ENCODE measurements around the gene CD82.
"Not testable (repeated sequence)": the region's sequence is repeated elsewhere in the genome, so short reads cannot be mapped to it uniquely, and the experiment has no call there.

Gene CD82

DNA sequence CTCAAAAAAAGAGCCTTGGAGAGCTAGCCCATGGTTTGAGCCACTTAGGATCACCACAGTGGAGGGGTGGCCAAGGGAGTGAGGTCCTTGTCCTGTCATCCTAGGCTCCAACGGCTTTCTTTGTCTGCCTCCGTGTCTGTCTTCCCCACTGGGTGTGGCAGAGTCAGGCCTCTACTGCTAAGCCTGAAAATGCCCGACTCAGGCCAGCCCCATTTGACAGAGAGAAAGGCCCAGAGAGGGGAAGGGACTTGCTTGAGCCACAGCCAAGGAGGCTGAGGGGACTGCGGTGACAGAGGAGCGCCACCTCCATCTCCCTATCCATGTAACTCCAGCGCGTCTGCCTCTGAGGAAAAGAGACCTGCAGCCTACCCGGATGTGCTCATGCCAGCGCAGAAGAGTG, 27.8 kb upstream of the CD82 start:
- no peak for DNase-seq
- no peak for TF ChIP-seq CTCF (IDR thresholded peaks at IDR 0.05; ENCODE audit: low read depth, low read length)

DNA sequence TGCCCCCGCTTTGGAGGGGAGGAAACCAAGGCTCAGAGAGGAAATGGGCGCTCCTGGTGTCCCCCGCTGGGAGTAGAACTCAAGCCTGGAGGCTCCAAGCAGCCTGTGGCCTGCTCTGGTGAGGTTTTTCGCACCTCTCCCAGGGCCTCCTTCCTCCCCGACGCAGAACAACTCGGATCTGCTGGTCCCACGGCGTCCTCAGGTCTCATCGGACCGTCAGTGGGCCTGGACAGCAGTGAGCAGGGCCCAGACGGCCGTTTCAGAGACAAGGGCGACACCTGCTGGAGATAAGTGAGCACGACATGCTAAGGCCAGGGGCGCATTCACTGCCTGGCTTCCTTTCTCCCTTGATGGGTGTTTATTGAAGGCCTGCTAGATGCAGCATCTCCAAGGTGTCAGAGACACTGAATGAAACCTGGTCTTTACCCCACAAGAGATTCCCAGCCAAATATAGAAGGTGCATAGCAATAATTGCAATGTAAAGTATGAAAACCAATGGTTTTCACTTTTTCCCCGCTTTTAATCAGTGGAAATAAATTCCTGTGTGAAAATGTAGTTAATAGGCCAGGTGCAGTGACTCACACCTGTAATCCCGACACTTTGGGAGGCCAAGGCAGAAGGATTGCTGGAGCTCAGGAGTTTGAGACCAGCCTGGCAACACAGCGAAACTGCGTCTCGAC, 26.9 kb upstream of the CD82 start:
- H3K27me3 ChIP-seq (ENCODE audit: insufficient read depth, low read depth, severe bottlenecking), result peaks cover 17% of the 10 kb centered on the region
- H3K9me3 ChIP-seq (ENCODE audit: severe bottlenecking), result no peaks in the 10 kb centered on the region
- H3K36me3 ChIP-seq, result no peaks in the 10 kb centered on the region
- no peak overlapping the region for H3K27ac ChIP-seq
- H3K4me3 ChIP-seq (ENCODE audit: low read depth, low read length), result no peak overlapping the region
- peak; percentile 96 for TF ChIP-seq CTCF (IDR thresholded peaks at IDR 0.05; ENCODE audit: low read depth, low read length)
- peak; percentile 70 for DNase-seq

More for the DNA sequence above, 27.8 kb upstream of the CD82 start:
- H3K36me3 ChIP-seq, result no peaks in the 10 kb centered on the region
- H3K4me3 ChIP-seq (ENCODE audit: low read depth, low read length), result no peak overlapping the region
- no peaks in the 10 kb centered on the region for H3K9me3 ChIP-seq (ENCODE audit: severe bottlenecking)
- no peak overlapping the region for H3K27ac ChIP-seq
- peaks cover 11% of the 10 kb centered on the region for H3K27me3 ChIP-seq (ENCODE audit: insufficient read depth, low read depth, severe bottlenecking)

- Histone ChIP-seq H3K27me3 (ENCODE audit: insufficient read depth, low read depth, severe bottlenecking) (peaks cover 21% of the 10 kb centered on the region), H3K9me3 (ENCODE audit: severe bottlenecking) (no peaks in the 10 kb centered on the region), H3K4me3 (ENCODE audit: low read depth, low read length) (no peak overlapping the region), H3K27ac (no peak overlapping the region), H3K36me3 (no peaks in the 10 kb centered on the region)
- no peak for DNase-seq
- TF ChIP-seq CTCF (IDR thresholded peaks at IDR 0.05; ENCODE audit: low read depth, low read length), result no peak
Observed at GRCh38 chr11:44539971-44540370, 25.5 kb upstream of the CD82 start.

DNA sequence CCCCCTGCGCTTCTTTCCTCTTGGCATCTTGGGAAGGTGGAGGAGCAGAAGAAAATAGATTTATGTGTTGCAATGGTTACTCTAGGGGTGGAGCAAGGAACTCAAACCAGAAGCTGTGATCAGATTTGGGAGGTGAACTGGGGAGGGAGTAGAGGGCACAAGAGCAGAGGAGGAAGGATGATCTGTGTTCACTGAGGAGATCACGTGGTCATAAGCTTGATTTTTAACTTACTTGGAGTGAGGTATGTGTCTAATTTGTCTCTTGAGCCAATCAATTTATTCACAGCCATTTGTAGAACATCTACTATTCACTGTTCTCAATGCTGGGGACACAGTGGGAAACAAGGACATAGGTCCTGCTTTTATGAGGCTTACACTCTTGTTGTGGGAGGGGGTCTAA, 24.8 kb upstream of the CD82 start:
- peaks cover 3% of the 10 kb centered on the region for H3K9me3 ChIP-seq (ENCODE audit: severe bottlenecking)
- H3K27ac ChIP-seq, result no peak overlapping the region
- no peak for TF ChIP-seq CTCF (IDR thresholded peaks at IDR 0.05; ENCODE audit: low read depth, low read length)
- no peak for DNase-seq
- H3K27me3 ChIP-seq (ENCODE audit: insufficient read depth, low read depth, severe bottlenecking), result peaks cover 21% of the 10 kb centered on the region
- no peak overlapping the region for H3K4me3 ChIP-seq (ENCODE audit: low read depth, low read length)
- H3K36me3 ChIP-seq, result no peaks in the 10 kb centered on the region

DNA sequence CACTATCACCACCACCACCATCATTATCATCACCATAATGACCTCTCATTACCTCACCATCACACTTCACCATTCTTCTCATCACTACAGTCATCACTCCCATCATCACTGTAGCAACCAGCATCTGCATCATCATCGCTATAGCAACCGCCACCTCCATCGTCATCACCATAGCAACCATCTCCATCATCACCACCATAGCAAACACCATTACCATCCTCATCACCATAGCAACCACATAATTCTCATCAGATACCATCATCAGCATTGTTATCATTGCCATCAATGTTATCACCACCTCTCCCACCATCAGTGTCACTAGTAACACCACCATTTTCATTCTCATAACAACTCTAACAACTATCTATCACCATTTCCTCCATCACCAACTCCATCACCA, 23.1 kb upstream of the CD82 start:
- H3K9me3 ChIP-seq (ENCODE audit: severe bottlenecking), result peaks cover 6% of the 10 kb centered on the region
- no peaks in the 10 kb centered on the region for H3K36me3 ChIP-seq
- H3K27me3 ChIP-seq (ENCODE audit: insufficient read depth, low read depth, severe bottlenecking), result peaks cover 21% of the 10 kb centered on the region
- TF ChIP-seq CTCF (IDR thresholded peaks at IDR 0.05; ENCODE audit: low read depth, low read length), result no peak
- DNase-seq, result no peak
- H3K27ac ChIP-seq, result no peak overlapping the region
- no peak overlapping the region for H3K4me3 ChIP-seq (ENCODE audit: low read depth, low read length)

DNA sequence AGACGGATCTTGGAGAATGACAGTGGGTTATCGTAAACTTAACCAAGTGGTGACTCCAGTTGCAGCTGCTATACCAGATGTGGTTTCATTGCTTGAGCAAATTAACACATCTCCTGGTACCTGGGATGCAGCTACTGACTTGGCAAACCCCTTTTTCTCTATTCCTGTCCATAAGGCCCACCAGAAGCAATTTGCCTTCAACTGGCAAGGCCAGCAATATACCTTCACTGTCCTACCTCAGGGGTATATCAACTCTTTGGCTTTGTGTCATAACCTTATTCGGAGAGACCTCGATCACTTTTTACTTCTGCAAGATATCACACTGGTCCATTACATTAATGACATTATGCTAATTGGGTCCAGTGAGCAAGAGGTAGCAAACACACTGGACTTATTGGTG, 18.5 kb upstream of the CD82 start:
- H3K36me3 ChIP-seq; DNase-seq; H3K27ac ChIP-seq; H3K9me3 ChIP-seq (ENCODE audit: severe bottlenecking); H3K4me3 ChIP-seq (ENCODE audit: low read depth, low read length): not testable (repeated sequence)
- peaks cover 14% of the 10 kb centered on the region for H3K27me3 ChIP-seq (ENCODE audit: insufficient read depth, low read depth, severe bottlenecking)

- DNase-seq; H3K4me3 ChIP-seq (ENCODE audit: low read depth, low read length); H3K36me3 ChIP-seq: not testable (repeated sequence)
Observed at GRCh38 chr11:44547534-44547933, 17.9 kb upstream of the CD82 start.

More at GRCh38 chr11:44547534-44547933, 17.9 kb upstream of the CD82 start:
- not testable (repeated sequence) for H3K27ac ChIP-seq; H3K9me3 ChIP-seq (ENCODE audit: severe bottlenecking)
- H3K27me3 ChIP-seq (ENCODE audit: insufficient read depth, low read depth, severe bottlenecking), result peaks cover 11% of the 10 kb centered on the region
